Tibial artery (tissue), 4 donors: Measurements from ENCODE around the gene BZW1.

ENCODE experiments used
- DNase-seq, 2 donors: peaks; one replicate each; pipeline ENCODE4 v3.0.0-alpha.2; 2019
- H3K27ac ChIP-seq, 2 donors: fragments of 200-600 bp; sonication (generic) in 1 of 2; 1 replicate in 1 of 2; 2 replicates in 1 of 2; pipeline ENCODE4 v1.5.1; 2018 to 2019; ENCODE audit warnings: mild to moderate bottlenecking in 1 of 2
- H3K27me3 ChIP-seq, 2 donors: fragments of 200-600 bp; sonication (generic) in 1 of 2; one replicate each; pipeline versions ENCODE4 v1.5.1 to v1.6.0; 2016 to 2019
- H3K36me3 ChIP-seq, 3 donors: fragments of 200-600 bp; sonication (generic) in 2 of 3; one replicate each; pipeline ENCODE4 v1.5.1; 2016 to 2019; ENCODE audit warnings: mild to moderate bottlenecking in 2 of 3
- H3K4me1 ChIP-seq, 4 donors: fragments of 200-600 bp; sonication (generic) in 2 of 4; 1 replicate in 3 of 4; 2 replicates in 1 of 4; pipeline ENCODE4 v1.5.1; 2016 to 2019
- H3K4me3 ChIP-seq, 2 donors: fragments of 200-600 bp; sonication (generic) in 1 of 2; 1 replicate in 1 of 2; 2 replicates in 1 of 2; pipeline ENCODE4 v1.5.1; 2018 to 2019; ENCODE audit warnings: mild to moderate bottlenecking in 2 of 2
- H3K9me3 ChIP-seq, 3 donors: fragments of 200-600 bp; sonication (generic) in 1 of 3; one replicate each; pipeline ENCODE4 v1.5.1; 2016 to 2019
- CTCF ChIP-seq, 2 experiments: fragments of 200-600 bp in 1 of 2; fragments of 450-650 bp in 1 of 2; IDR thresholded peaks; one replicate each; pipeline ENCODE4 v1.5.1; 2017 to 2019; ENCODE audit warnings: antibody characterized with exemption in 2 of 2, mild to moderate bottlenecking in 1 of 2, moderate library complexity in 1 of 2
- intact Hi-C: fragments of 100-400 bp; cut with DNase I; formaldehyde crosslinking; loops from one replicate; pipeline ENCODE4 v1.15.0; 2023; ENCODE audit warnings: low total_unique reads

BZW1 gene

GRCh38 chr2:200821686-200822245 is 10.1 kb downstream of the BZW1 start:
- intact Hi-C loops: no loop called here
- H3K9me3 ChIP-seq: no peaks in the 10 kb centered on the region
- H3K36me3 ChIP-seq: peaks cover 53 to 69% (median 57%) of the 10 kb centered on the region in 3 donors
- no peak for DNase-seq
- no peak for TF ChIP-seq CTCF (IDR thresholded peaks at IDR 0.05)
- no peak overlapping the region for H3K4me3 ChIP-seq
- H3K27me3 ChIP-seq: no peaks in the 10 kb centered on the region
- no peak overlapping the region for H3K27ac ChIP-seq
- no peaks in the 10 kb centered on the region for H3K4me1 ChIP-seq

GRCh38 chr2:200828104-200828503 is 16.4 kb downstream of the BZW1 start:
- Histone ChIP-seq H3K9me3 (no peaks in the 10 kb centered on the region), H3K4me3 (no peak overlapping the region), H3K27me3 (no peaks in the 10 kb centered on the region), H3K27ac (no peak overlapping the region), H3K36me3 (peaks cover 0 to 24% (median 7%) of the 10 kb centered on the region in 3 donors), H3K4me1 (no peaks in the 10 kb centered on the region)
- intact Hi-C loops: no loop called here
- TF ChIP-seq CTCF (IDR thresholded peaks at IDR 0.05): no peak
- DNase-seq: no peak

- no peak overlapping the region for H3K27ac ChIP-seq
- intact Hi-C loops: no loop called here
- no peaks in the 10 kb centered on the region for H3K4me1 ChIP-seq
- no peaks in the 10 kb centered on the region for H3K27me3 ChIP-seq
- peaks cover 0 to 24% (median 7%) of the 10 kb centered on the region in 3 donors for H3K36me3 ChIP-seq
- no peak for TF ChIP-seq CTCF (IDR thresholded peaks at IDR 0.05)
- DNase-seq: no peak
- no peak overlapping the region for H3K4me3 ChIP-seq
- no peaks in the 10 kb centered on the region for H3K9me3 ChIP-seq
Measured at GRCh38 chr2:200828572-200829257, 17.0 kb downstream of the BZW1 start.

GRCh38 chr2:200829258-200829655 is 17.5 kb downstream of the BZW1 start:
- Histone ChIP-seq H3K4me3 (no peak overlapping the region), H3K27me3 (no peaks in the 10 kb centered on the region), H3K9me3 (no peaks in the 10 kb centered on the region), H3K4me1 (no peaks in the 10 kb centered on the region), H3K36me3 (peaks cover 0 to 18% (median 7%) of the 10 kb centered on the region in 3 donors), H3K27ac (no peak overlapping the region)
- intact Hi-C loops: no loop called here
- DNase-seq: no peak
- no peak for TF ChIP-seq CTCF (IDR thresholded peaks at IDR 0.05)

GRCh38 chr2:200834701-200835100 is 23.0 kb downstream of the BZW1 start:
- Histone ChIP-seq H3K9me3 (peaks cover 0 to 12% (median 10%) of the 10 kb centered on the region in 3 donors), H3K4me1 (no peaks in the 10 kb centered on the region), H3K4me3 (no peak overlapping the region), H3K27me3 (no peaks in the 10 kb centered on the region), H3K27ac (no peak overlapping the region), H3K36me3 (no peaks in the 10 kb centered on the region)
- no peak for DNase-seq
- intact Hi-C loops: no loop called here
- no peak for TF ChIP-seq CTCF (IDR thresholded peaks at IDR 0.05)
